Measurements from ENCODE around the gene LIMK1. TPM values are rescaled to one million over a fixed set of nuclear protein-coding genes. Genes with fewer than 3 reads are reported as not detected.

Gene LIMK1
- polyA plus RNA-seq, 2 donors = 5.9 to 7.7 TPM

DNA sequence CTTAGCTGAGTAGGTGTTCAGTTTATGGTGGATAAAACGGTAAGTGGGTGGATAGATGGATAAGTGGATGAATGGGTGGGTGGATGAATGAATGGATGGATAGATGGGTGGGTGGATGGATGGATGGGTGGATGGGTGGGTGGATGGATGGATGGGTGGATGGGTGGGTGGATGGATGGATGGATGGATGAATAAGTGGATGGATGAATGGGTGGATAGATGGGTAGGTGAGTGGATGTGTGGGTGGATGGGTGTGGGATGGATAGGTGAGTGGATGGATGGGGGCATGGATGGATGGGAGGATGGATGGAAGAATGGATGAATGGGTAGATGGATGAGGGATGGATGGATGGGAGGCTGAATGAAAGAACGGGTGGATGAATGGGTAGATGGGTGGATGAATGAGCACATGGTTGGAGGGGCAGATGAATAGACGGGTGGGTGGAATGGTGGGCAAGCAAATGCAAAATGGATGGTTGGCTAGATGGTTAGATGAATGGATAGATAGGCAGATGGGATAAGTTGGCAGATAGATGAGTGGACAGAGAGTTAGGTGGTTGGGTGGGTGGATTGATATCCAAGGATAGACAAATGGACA, 29.9 kb upstream of the LIMK1 start:
- Histone ChIP-seq H3K9me3 (ENCODE audit: control insufficient read depth in 2 of 2, insufficient read depth in 1 of 2, low read depth in 1 of 2, low read length in 1 of 2) (no peaks in the 10 kb centered on the region), H3K27ac (ENCODE audit: low read depth in 2 of 2, low read length in 1 of 2) (no peak overlapping the region), H3K27me3 (ENCODE audit: control insufficient read depth in 1 of 2, insufficient read depth in 2 of 2, low read length in 2 of 2) (no peaks in the 10 kb centered on the region), H3K36me3 (ENCODE audit: control insufficient read depth in 2 of 2, insufficient read depth in 2 of 2, low read length in 1 of 2) (peaks cover 0 to 12% of the 10 kb centered on the region in 2 donors), H3K4me1 (ENCODE audit: control insufficient read depth in 2 of 2, insufficient read depth in 2 of 2, low read length in 1 of 2) (no peaks in the 10 kb centered on the region), H3K4me3 (ENCODE audit: low read depth in 1 of 2, low read length in 2 of 2) (no peak overlapping the region)
- WGBS, 2 donors = 94% methylated on average over 3 of the region's 3 CpGs

DNA sequence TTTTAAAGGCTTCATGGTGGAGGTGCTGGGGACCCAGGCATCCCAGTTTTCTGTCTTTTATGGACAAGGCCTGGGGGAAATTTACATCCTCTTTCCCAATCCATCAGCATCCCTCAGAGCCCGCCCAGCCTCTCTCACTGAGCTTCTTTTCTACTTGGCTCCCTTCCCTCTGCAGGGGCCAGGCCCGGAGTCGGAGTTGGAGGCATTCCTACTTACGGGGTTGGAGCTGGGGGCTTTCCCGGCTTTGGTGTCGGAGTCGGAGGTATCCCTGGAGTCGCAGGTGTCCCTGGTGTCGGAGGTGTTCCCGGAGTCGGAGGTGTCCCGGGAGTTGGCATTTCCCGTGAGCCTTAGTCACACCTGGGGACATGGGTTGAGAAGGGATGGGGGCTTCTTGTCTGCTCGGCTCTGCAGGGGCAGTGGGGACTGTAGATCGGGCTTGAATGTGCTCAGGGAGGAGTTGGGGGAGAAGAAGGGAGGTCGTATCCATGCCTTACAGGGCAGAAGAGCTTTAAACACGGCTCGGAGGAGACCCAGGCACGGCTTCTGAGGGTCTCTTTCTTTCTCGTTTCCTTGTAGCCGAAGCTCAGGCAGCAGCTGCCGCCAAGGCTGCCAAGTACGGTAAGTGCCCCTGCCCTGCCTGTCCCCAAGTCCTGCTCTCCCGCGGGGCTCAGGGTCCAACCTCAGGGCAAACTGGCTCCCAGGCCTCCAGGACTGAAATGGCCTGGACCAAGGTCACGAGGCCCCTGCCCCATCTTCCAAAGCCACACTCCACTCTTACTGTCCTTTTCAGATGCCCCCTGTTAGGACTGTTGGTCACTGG, 27.3 kb upstream of the LIMK1 start:
- peaks cover 0 to 10% of the 10 kb centered on the region in 2 donors for H3K4me1 ChIP-seq (ENCODE audit: control insufficient read depth in 2 of 2, insufficient read depth in 2 of 2, low read length in 1 of 2)
- peaks cover 0 to 4% of the 10 kb centered on the region in 2 donors for H3K36me3 ChIP-seq (ENCODE audit: control insufficient read depth in 2 of 2, insufficient read depth in 2 of 2, low read length in 1 of 2)
- H3K9me3 ChIP-seq (ENCODE audit: control insufficient read depth in 2 of 2, insufficient read depth in 1 of 2, low read depth in 1 of 2, low read length in 1 of 2) = no peaks in the 10 kb centered on the region
- no peak overlapping the region for H3K27ac ChIP-seq (ENCODE audit: low read depth in 2 of 2, low read length in 1 of 2)
- no peak overlapping the region for H3K4me3 ChIP-seq (ENCODE audit: low read depth in 1 of 2, low read length in 2 of 2)
- WGBS, 2 donors = 88 to 89% methylated on average over 25 to 26 of the region's 26 CpGs
- H3K27me3 ChIP-seq (ENCODE audit: control insufficient read depth in 1 of 2, insufficient read depth in 2 of 2, low read length in 2 of 2) = no peaks in the 10 kb centered on the region

DNA sequence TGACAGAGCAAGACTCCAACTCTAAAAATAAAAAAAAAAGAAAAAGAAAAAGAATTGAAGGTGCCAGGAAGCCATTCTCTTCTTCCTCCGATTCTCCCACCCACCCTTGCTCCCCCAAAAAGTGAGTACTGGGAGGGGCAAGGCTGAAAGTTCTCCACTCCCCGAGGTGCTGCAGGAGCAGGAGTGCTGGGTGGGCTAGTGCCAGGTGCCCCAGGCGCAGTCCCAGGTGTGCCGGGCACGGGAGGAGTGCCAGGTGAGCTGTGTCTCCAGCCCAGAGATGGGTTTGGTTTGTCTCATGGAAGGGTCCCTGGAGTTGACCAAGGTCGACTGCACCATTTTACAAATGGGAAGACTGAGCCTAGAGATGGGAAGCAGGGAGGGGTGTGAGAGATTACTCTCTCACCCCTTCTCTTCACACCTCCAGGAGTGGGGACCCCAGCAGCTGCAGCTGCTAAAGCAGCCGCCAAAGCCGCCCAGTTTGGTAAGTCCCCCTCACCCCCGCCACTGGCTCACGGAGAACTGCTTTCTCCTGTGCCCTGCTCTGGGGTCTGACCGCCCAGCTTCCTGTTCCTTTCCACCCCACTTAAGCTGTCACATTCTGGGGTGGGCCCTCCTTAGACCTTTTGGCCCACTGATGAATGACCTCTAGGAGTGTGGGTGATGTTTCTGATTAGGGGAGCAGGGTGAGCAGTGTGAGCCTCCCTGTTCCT, 26.2 kb upstream of the LIMK1 start:
- Histone ChIP-seq H3K27me3 (ENCODE audit: control insufficient read depth in 1 of 2, insufficient read depth in 2 of 2, low read length in 2 of 2) (no peaks in the 10 kb centered on the region), H3K4me1 (ENCODE audit: control insufficient read depth in 2 of 2, insufficient read depth in 2 of 2, low read length in 1 of 2) (peaks cover 5 to 16% of the 10 kb centered on the region in 2 donors), H3K27ac (ENCODE audit: low read depth in 2 of 2, low read length in 1 of 2) (no peak overlapping the region), H3K36me3 (ENCODE audit: control insufficient read depth in 2 of 2, insufficient read depth in 2 of 2, low read length in 1 of 2) (peaks cover 0 to 4% of the 10 kb centered on the region in 2 donors), H3K4me3 (ENCODE audit: low read depth in 1 of 2, low read length in 2 of 2) (no peak overlapping the region), H3K9me3 (ENCODE audit: control insufficient read depth in 2 of 2, insufficient read depth in 1 of 2, low read depth in 1 of 2, low read length in 1 of 2) (no peaks in the 10 kb centered on the region)
- 66 to 68% methylated on average over 11 of the region's 11 CpGs for WGBS, 2 donors

DNA sequence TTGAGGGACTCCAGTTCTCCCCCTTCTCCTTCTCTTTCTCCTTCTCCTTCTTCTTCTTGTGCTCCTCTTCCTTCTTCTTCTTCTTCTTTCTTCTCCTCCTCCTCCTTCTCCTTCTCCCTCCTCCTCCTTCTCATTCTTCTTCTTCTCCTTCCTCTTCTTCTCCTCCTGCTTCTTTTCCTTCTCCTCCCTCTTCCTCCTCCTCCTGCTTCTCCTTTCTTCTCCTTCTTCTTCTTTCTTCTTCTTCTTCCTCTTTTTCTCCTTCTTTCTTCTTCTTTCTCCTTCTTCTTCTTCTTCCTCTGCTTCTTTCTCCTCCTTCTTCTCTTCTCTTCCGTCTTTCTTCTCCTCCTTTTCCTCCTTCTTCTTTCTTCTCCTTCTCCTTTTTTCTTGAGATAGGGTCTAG, 25.6 kb upstream of the LIMK1 start:
- Histone ChIP-seq H3K4me1 (ENCODE audit: control insufficient read depth in 2 of 2, insufficient read depth in 2 of 2, low read length in 1 of 2) (peaks cover 5 to 16% of the 10 kb centered on the region in 2 donors), H3K27ac (ENCODE audit: low read depth in 2 of 2, low read length in 1 of 2) (no peak overlapping the region)
- 87 to 90% methylated on average over 1 of the region's 1 CpG for WGBS, 2 donors

DNA sequence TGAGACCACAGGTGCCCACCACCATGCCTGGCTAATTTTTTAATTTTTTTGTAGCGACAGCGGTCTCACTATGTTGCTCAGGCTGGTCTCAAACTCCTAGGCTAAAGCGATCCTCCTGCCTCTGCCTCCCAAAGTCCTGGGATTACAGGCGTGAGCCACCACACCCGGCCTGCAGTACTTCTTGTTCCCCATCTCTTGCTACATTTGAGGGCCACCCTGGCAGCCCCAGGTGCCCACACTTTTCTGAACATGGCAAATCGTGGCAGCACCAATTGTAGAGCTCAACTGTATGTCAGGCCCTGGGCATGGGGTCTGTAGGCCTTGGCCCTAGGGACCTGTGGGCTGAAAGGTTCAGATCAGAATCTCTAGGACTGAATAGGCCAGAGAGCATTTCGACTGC, 25.1 kb upstream of the LIMK1 start:
- Histone ChIP-seq H3K27ac (ENCODE audit: low read depth in 2 of 2, low read length in 1 of 2) (no peak overlapping the region), H3K27me3 (ENCODE audit: control insufficient read depth in 1 of 2, insufficient read depth in 2 of 2, low read length in 2 of 2) (no peaks in the 10 kb centered on the region), H3K36me3 (ENCODE audit: control insufficient read depth in 2 of 2, insufficient read depth in 2 of 2, low read length in 1 of 2) (peaks cover 0 to 4% of the 10 kb centered on the region in 2 donors), H3K4me3 (ENCODE audit: low read depth in 1 of 2, low read length in 2 of 2) (no peak overlapping the region), H3K9me3 (ENCODE audit: control insufficient read depth in 2 of 2, insufficient read depth in 1 of 2, low read depth in 1 of 2, low read length in 1 of 2) (no peaks in the 10 kb centered on the region), H3K4me1 (ENCODE audit: control insufficient read depth in 2 of 2, insufficient read depth in 2 of 2, low read length in 1 of 2) (peaks cover 5 to 16% of the 10 kb centered on the region in 2 donors)
- WGBS, 2 donors = 90 to 91% methylated on average over 7 of the region's 7 CpGs

More for the DNA sequence above, 25.6 kb upstream of the LIMK1 start:
- Histone ChIP-seq H3K36me3 (ENCODE audit: control insufficient read depth in 2 of 2, insufficient read depth in 2 of 2, low read length in 1 of 2) (peaks cover 0 to 4% of the 10 kb centered on the region in 2 donors), H3K9me3 (ENCODE audit: control insufficient read depth in 2 of 2, insufficient read depth in 1 of 2, low read depth in 1 of 2, low read length in 1 of 2) (no peaks in the 10 kb centered on the region), H3K4me3 (ENCODE audit: low read depth in 1 of 2, low read length in 2 of 2) (no peak overlapping the region), H3K27me3 (ENCODE audit: control insufficient read depth in 1 of 2, insufficient read depth in 2 of 2, low read length in 2 of 2) (no peaks in the 10 kb centered on the region)

GRCh38 chr7:74059037-74059436, 24.6 kb upstream of the LIMK1 start:
- WGBS, 2 donors = 51 to 74% methylated on average over 2 of the region's 2 CpGs
- H3K27ac ChIP-seq (ENCODE audit: low read depth in 2 of 2, low read length in 1 of 2) = no peak overlapping the region

DNA sequence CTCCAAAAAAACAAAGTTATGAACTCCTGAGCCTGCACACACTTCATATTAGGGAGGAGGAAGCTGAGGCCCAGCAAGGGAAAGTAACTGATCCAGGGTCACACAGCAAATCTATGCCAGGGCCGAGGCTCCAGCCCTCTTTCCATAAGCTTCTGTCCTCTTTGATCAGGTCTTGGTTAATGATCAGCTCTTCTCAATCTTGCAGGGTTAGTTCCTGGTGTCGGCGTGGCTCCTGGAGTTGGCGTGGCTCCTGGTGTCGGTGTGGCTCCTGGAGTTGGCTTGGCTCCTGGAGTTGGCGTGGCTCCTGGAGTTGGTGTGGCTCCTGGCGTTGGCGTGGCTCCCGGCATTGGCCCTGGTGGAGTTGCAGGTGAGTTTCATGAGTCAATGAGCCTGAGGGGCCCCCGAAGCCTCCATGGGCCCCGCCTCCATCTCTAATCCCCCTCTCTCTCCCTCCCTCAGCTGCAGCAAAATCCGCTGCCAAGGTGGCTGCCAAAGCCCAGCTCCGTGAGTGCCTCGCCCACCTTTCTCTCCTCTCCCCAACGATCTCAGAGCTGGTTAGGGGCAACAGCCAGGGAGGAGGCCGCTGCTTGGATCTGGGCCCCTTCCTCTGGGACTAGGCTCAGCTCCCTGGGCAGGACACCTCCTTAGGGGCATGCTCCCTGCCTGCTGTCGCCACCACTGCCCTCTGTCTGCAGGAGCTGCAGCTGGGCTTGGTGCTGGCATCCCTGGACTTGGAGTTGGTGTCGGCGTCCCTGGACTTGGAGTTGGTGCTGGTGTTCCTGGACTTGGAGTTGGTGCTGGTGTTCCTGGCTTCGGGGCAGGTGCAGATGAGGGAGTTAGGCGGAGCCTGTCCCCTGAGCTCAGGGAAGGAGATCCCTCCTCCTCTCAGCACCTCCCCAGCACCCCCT, 23.7 kb upstream of the LIMK1 start:
- H3K36me3 ChIP-seq (ENCODE audit: control insufficient read depth in 2 of 2, insufficient read depth in 2 of 2, low read length in 1 of 2) = peaks cover 0 to 4% of the 10 kb centered on the region in 2 donors

More at GRCh38 chr7:74059037-74059436, 24.6 kb upstream of the LIMK1 start:
- no peaks in the 10 kb centered on the region for H3K27me3 ChIP-seq (ENCODE audit: control insufficient read depth in 1 of 2, insufficient read depth in 2 of 2, low read length in 2 of 2)
- no peaks in the 10 kb centered on the region for H3K9me3 ChIP-seq (ENCODE audit: control insufficient read depth in 2 of 2, insufficient read depth in 1 of 2, low read depth in 1 of 2, low read length in 1 of 2)
- H3K36me3 ChIP-seq (ENCODE audit: control insufficient read depth in 2 of 2, insufficient read depth in 2 of 2, low read length in 1 of 2) = peaks cover 0 to 4% of the 10 kb centered on the region in 2 donors
- H3K4me3 ChIP-seq (ENCODE audit: low read depth in 1 of 2, low read length in 2 of 2) = no peak overlapping the region
- H3K4me1 ChIP-seq (ENCODE audit: control insufficient read depth in 2 of 2, insufficient read depth in 2 of 2, low read length in 1 of 2) = peaks cover 5 to 16% of the 10 kb centered on the region in 2 donors

DNA sequence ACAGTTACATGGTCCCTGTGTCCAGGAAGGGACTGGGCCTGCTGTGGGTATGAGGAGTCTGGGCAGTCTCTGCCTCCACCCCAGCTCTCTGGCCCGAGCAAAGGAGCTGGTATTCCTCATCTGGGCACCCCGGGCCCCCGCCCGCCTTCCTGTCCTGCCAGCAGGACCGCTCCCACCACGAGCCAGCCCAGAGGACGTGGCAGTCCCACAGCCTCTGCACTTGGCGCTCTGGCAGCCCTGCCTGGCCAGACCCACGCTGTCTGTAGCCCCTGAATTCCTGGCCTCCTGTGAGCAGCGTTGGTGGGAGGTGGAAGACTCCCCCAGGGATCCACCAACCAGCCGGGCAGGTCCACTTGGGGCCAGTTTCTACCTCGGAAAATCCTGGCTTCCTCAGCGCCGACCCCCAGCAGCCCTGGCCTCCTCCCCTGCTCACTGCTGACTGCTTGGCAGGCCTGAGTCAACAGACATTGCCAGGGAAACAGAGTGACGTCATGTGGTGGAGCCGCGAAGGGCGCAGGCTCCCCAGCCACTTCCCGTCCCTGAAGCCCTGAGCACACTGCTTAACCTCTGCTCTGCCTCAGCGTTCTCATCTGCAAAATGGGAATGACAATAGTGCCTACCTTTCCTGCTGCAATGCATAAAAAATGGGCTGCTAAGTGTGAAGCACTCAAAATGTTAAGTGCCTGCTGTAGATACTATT, 21.6 kb upstream of the LIMK1 start:
- H3K36me3 ChIP-seq (ENCODE audit: control insufficient read depth in 2 of 2, insufficient read depth in 2 of 2, low read length in 1 of 2) = peaks cover 0 to 5% of the 10 kb centered on the region in 2 donors
- H3K27ac ChIP-seq (ENCODE audit: low read depth in 2 of 2, low read length in 1 of 2) = peak overlapping the region; percentile 66 to 84
- H3K4me1 ChIP-seq (ENCODE audit: control insufficient read depth in 2 of 2, insufficient read depth in 2 of 2, low read length in 1 of 2) = peaks cover 5 to 16% of the 10 kb centered on the region in 2 donors
- WGBS, 2 donors = 27% methylated on average over 20 of the region's 20 CpGs
- no peaks in the 10 kb centered on the region for H3K27me3 ChIP-seq (ENCODE audit: control insufficient read depth in 1 of 2, insufficient read depth in 2 of 2, low read length in 2 of 2)
- H3K4me3 ChIP-seq (ENCODE audit: low read depth in 1 of 2, low read length in 2 of 2) = no peak overlapping the region
- no peaks in the 10 kb centered on the region for H3K9me3 ChIP-seq (ENCODE audit: control insufficient read depth in 2 of 2, insufficient read depth in 1 of 2, low read depth in 1 of 2, low read length in 1 of 2)

More for the DNA sequence above, 23.7 kb upstream of the LIMK1 start:
- Histone ChIP-seq H3K4me1 (ENCODE audit: control insufficient read depth in 2 of 2, insufficient read depth in 2 of 2, low read length in 1 of 2) (peaks cover 5 to 16% of the 10 kb centered on the region in 2 donors), H3K4me3 (ENCODE audit: low read depth in 1 of 2, low read length in 2 of 2) (no peak overlapping the region), H3K9me3 (ENCODE audit: control insufficient read depth in 2 of 2, insufficient read depth in 1 of 2, low read depth in 1 of 2, low read length in 1 of 2) (no peaks in the 10 kb centered on the region), H3K27me3 (ENCODE audit: control insufficient read depth in 1 of 2, insufficient read depth in 2 of 2, low read length in 2 of 2) (no peaks in the 10 kb centered on the region), H3K27ac (ENCODE audit: low read depth in 2 of 2, low read length in 1 of 2) (peak overlapping the region; percentile 57 to 76)
- 38 to 47% methylated on average over 18 to 21 of the region's 21 CpGs for WGBS, 2 donors

Data from esophagus (tissue), 2 donors.